Coronary artery (tissue), 2 donors: ENCODE results near the gene CYTIP.

Experiments
- DNase-seq: peaks from one replicate; pipeline ENCODE4 v3.0.0-alpha.2; 2017; ENCODE audit warnings: low spot score
- H3K27ac ChIP-seq, 2 donors: fragments of 200-600 bp; sonication (generic); one replicate each; pipeline ENCODE4 v1.5.1; 2016 to 2019
- H3K4me3 ChIP-seq: fragments of 200-600 bp; sonication (generic); 2 replicates; pipeline ENCODE4 v1.5.1; 2016; ENCODE audit warnings: mild to moderate bottlenecking, moderate library complexity
- TF ChIP-seq, protein P1 (sequence below): fragments of 200-600 bp; sonication (generic); IDR thresholded peaks from one replicate; pipeline ENCODE4 v1.5.1; 2019; ENCODE audit warnings: antibody characterized with exemption

CYTIP gene

DNA sequence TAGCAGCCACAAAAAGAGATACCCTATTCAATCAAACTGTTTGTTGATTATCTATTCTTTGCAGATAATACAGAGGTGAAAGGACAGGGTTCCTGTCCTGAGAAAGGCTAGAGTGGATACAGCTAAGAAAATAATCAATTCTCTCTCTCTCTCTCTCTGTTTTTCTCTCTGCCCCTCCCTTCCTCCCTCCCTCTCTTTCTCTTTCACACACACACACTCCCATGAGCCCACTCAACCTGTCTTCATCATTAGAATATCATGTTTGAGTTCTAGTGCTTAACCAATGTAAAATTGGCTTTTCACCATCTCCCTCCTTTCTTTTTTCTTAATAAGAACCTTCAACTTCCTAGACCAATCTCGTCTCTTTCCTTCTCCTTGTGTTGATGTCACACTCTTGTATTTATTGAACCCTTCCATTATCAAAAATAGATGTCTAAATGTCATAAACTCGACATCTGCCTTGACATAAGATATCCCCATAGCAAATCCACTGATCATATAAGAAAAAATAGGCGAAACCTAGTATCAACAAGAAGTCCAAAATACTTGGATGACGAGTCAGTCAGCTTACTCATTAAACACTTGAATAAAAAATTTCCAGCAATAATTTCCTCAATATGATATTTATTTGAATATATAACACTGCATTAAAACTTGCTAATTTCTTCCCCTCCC lies 42.8 kb upstream of the CYTIP start:
- TF ChIP-seq, protein P1, sequence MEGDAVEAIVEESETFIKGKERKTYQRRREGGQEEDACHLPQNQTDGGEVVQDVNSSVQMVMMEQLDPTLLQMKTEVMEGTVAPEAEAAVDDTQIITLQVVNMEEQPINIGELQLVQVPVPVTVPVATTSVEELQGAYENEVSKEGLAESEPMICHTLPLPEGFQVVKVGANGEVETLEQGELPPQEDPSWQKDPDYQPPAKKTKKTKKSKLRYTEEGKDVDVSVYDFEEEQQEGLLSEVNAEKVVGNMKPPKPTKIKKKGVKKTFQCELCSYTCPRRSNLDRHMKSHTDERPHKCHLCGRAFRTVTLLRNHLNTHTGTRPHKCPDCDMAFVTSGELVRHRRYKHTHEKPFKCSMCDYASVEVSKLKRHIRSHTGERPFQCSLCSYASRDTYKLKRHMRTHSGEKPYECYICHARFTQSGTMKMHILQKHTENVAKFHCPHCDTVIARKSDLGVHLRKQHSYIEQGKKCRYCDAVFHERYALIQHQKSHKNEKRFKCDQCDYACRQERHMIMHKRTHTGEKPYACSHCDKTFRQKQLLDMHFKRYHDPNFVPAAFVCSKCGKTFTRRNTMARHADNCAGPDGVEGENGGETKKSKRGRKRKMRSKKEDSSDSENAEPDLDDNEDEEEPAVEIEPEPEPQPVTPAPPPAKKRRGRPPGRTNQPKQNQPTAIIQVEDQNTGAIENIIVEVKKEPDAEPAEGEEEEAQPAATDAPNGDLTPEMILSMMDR = no peak
- Histone ChIP-seq H3K4me3 (no peak overlapping the region), H3K27ac (no peak overlapping the region)
- DNase-seq = no peak

DNA sequence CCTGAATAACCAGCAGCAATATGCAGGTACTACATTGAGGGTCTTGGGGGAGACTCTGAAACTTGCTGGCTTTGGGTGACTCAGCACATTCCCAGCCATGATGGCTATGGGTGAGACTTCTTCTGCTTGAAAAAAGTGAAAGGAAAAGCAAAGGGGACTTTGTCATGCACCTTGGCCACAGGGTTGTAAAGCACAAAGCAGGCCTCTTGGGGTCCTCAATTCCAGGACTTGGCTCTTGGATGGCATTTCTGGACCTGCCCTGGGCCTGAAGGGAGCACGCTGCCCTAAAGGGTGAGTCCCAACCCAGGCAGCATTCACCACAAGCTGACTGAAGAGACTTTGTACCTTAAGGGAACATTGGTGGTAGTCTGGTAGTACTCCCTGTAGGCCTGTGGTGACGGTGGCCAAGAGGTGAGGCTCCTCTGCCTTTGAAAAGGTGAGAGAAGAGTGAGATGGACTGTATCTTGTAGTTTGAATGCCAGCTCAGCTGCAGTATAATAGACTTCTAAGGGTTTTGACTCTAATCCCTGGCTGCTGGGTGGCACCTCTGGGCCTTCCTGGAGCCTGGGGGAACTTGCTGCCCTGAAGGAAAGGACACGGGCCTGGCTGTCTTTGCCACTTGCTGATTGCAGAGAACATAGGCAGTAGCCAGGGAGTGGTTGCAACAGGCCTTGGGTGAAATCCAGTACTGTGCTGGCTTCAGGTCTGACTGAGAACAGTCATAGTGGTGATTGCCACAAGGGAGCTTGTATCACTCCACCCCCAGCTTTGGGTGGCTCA lies 36.5 kb upstream of the CYTIP start:
- Histone ChIP-seq H3K4me3 (no peak overlapping the region), H3K27ac (no peak overlapping the region)
- no peak for DNase-seq
- TF ChIP-seq, protein P1 = no peak

DNA sequence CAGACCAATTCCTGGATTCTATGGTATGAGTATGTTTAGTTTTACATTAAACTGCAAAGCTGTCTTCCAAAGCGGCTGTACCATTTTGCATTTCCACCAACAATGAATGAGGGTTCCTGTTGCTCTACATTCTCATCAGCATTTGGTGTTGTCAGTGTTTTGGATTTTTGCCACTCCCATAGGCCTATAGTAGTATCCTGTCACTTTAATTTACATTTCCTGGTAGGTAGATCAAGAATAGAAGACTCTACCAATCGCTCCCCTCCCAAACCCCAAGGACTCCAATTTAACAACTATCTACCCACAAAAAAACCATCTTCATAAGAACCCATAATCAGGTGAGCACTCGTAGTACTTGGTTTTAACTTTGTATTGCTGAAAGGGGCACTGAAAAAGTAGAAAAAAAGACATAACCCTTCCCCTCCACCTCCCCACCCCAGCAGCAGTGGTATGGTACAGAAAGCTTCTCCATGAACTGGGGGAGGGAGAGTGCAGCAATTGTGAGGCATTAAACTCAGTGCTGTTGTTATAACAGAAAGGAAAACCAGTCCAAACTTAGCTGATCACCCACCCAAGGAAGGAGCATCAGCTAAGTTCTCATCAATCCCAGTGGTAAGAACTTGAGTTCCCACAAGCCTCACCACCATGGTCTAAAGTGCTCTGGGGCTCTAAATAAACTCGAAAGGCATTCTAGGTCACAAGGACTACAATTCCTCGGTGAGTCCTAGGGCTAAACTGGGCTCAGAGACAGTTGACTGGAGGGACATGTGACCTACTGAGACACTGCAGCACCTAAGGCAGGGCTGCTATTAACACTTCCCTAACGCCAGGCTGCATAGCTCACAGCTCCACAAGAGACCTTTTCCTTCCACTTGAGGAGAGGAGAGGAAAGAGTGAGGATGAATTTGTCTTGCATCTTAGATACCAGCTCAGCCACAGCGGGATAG lies 35.5 kb upstream of the CYTIP start:
- DNase-seq = no peak
- Histone ChIP-seq H3K27ac (no peak overlapping the region), H3K4me3 (no peak overlapping the region)
- TF ChIP-seq, protein P1 = no peak

DNA sequence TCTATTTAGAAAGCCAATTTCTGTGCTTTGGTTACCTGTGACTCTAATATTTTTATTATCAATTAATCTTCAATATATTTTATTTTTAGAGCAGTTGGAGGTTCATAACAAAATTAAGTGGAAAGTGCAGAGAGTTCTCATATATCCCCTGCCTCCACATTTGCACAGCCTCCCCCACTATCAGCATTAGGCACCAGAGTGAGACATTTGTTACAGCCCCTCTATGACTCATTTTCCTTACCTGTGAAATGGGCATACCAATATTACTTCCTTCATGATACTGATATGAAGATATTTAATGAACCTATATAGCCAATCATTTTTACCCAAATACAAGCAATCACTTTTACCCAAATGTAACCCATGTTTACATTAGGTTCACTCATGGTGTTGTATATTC lies 34.0 kb upstream of the CYTIP start:
- DNase-seq = no peak
- Histone ChIP-seq H3K4me3 (no peak overlapping the region), H3K27ac (no peak overlapping the region)
- TF ChIP-seq, protein P1 = no peak

DNA sequence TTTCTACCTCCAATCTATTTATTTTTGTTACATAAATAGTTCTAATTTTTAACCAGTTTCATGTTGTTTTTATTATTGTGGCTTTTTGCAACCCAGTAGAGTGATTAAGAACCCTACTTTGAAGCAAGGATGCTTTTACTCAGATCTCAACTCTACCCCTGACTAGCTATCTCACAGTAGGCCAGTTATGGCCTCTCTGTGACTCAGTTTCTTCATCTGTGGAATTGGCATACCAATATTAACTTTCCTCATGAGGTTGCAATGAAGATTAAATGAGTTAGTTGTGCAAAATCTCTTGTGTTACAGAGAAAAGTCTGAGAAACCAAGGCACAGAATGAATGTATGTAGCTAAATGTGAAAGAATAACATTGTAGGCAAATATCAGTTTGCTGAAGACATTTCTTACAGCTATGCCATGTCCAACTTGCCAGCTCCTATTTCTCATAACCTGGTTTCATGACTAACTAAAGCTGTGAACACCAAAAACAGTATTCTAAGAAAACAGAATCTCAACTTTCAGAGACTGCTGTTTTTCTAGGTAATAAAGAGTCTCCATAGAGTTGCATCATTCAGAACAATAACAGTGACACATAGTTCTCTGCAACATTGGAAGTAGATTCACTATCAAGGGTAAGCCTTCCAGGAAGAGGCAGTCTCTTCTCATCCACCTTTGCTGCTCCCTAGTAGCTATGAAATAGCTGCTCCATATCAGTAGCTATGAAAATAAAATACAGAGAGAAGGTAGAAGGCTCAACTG lies 33.2 kb upstream of the CYTIP start:
- no peak overlapping the region for H3K27ac ChIP-seq
- no peak overlapping the region for H3K4me3 ChIP-seq
- TF ChIP-seq, protein P1 = no peak
- DNase-seq = no peak

DNA sequence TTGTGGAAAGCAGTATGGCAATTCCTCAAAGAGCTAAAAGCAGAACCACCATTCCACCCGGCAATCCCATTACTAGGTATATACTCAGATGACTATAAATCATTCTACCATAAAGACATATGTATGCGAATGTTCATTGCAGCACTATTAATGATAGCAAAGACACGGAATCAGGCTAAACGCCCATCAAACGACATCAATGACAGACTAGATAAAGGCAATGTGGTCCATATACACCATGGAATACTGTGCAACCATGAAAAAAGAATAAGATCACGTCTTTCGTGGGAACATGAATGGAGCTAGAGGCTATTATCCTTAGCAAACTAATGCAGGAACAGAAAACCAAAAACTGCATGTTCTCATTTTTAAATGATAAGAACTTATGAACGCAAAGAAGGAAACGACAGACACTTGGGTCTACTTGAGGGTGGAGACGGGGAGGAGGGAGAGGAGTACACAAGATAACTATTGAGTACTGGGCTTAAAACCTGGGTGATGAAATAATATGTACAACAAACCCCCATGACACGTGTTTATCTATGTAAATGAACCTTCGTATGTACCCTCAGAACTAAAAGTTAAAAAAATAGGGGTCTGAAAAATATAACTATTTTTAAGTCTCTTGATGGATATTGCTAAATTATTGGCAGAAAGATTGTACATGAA lies 32.0 kb upstream of the CYTIP start:
- no peak for DNase-seq
- H3K4me3 ChIP-seq = no peak overlapping the region
- TF ChIP-seq, protein P1 = no peak
- no peak overlapping the region for H3K27ac ChIP-seq
